Measurements from ENCODE around the gene PLAU.

The PLAU gene

GRCh38 chr10:73937333-73938043 lies 26.6 kb downstream of the PLAU start:
- Histone ChIP-seq H3K4me3 (ENCODE audit: low read length) (no peak overlapping the region), H3K27me3 (replicated peaks; ENCODE audit: insufficient read depth, low read length) (no peaks in the 10 kb centered on the region), H3K79me2 (ENCODE audit: low read length) (no peaks in the 10 kb centered on the region), H3K36me3 (replicated peaks; ENCODE audit: insufficient read depth, low read length) (no peaks in the 10 kb centered on the region), H3K9ac (ENCODE audit: low read length) (no peak overlapping the region), H2AFZ (ENCODE audit: low read length) (no peak overlapping the region), H3K4me2 (ENCODE audit: low read depth, low read length) (no peak overlapping the region), H4K20me1 (ENCODE audit: insufficient read depth, low read length) (no peaks in the 10 kb centered on the region), H3K27ac (ENCODE audit: low read length) (no peak overlapping the region), H3K9me3 (replicated peaks; ENCODE audit: insufficient read depth, low read length) (no peaks in the 10 kb centered on the region), H3F3A (ENCODE audit: insufficient read depth, low read length) (0 out of 2 replicates have a peak, but pooled peaks cover 4% of the 10 kb centered on the region), H3K9me2 (replicated peaks; ENCODE audit: insufficient read depth, low read length) (no peaks in the 10 kb centered on the region), H3K4me1 (ENCODE audit: low read length) (peaks cover 6% of the 10 kb centered on the region)
- no peak for DNase-seq
- TF ChIP-seq EZH2 (optimal IDR thresholded peaks at IDR 0.05; ENCODE audit: low read depth, low read length) (no peak), EZH2phosphoT487 (IDR thresholded peaks at IDR 0.05; ENCODE audit: low read length) (no peak), CTCF (IDR thresholded peaks at IDR 0.05; ENCODE audit: low read length) (no peak)

GRCh38 chr10:73940634-73941221 lies 29.8 kb downstream of the PLAU start:
- H3K4me1 ChIP-seq (ENCODE audit: low read length) = no peaks in the 10 kb centered on the region
- no peaks in the 10 kb centered on the region for H3F3A ChIP-seq (ENCODE audit: insufficient read depth, low read length)
- H3K9me3 ChIP-seq (replicated peaks; ENCODE audit: insufficient read depth, low read length) = no peaks in the 10 kb centered on the region
- H4K20me1 ChIP-seq (ENCODE audit: insufficient read depth, low read length) = no peaks in the 10 kb centered on the region
- peak overlapping the region; percentile 53 for H3K4me3 ChIP-seq (ENCODE audit: low read length)
- peak overlapping the region; percentile 57 for H3K4me2 ChIP-seq (ENCODE audit: low read depth, low read length)
- H3K79me2 ChIP-seq (ENCODE audit: low read length) = no peaks in the 10 kb centered on the region
- no peak overlapping the region for H3K27ac ChIP-seq (ENCODE audit: low read length)
- H3K9ac ChIP-seq (ENCODE audit: low read length) = peak overlapping the region; percentile 42; the same call in 1 of the 2 replicates
- no peaks in the 10 kb centered on the region for H3K36me3 ChIP-seq (replicated peaks; ENCODE audit: insufficient read depth, low read length)
- no peaks in the 10 kb centered on the region for H3K9me2 ChIP-seq (replicated peaks; ENCODE audit: insufficient read depth, low read length)
- DNase-seq = peak; percentile 69
- H3K27me3 ChIP-seq (replicated peaks; ENCODE audit: insufficient read depth, low read length) = no peaks in the 10 kb centered on the region
- TF ChIP-seq EZH2 (optimal IDR thresholded peaks at IDR 0.05; ENCODE audit: low read depth, low read length) (no peak), CTCF (IDR thresholded peaks at IDR 0.05; ENCODE audit: low read length) (peak; percentile 95)
- H2AFZ ChIP-seq (ENCODE audit: low read length) = peak overlapping the region; percentile 59

GRCh38 chr10:73941300-73941699 lies 30.4 kb downstream of the PLAU start:
- Histone ChIP-seq H3K4me1 (ENCODE audit: low read length) (no peaks in the 10 kb centered on the region), H3K4me2 (ENCODE audit: low read depth, low read length) (no peak overlapping the region), H2AFZ (ENCODE audit: low read length) (no peak overlapping the region), H3K9ac (ENCODE audit: low read length) (no peak overlapping the region), H3K27ac (ENCODE audit: low read length) (no peak overlapping the region), H3K36me3 (replicated peaks; ENCODE audit: insufficient read depth, low read length) (no peaks in the 10 kb centered on the region), H3K27me3 (replicated peaks; ENCODE audit: insufficient read depth, low read length) (no peaks in the 10 kb centered on the region), H4K20me1 (ENCODE audit: insufficient read depth, low read length) (no peaks in the 10 kb centered on the region), H3K79me2 (ENCODE audit: low read length) (no peaks in the 10 kb centered on the region), H3K4me3 (ENCODE audit: low read length) (no peak overlapping the region), H3K9me3 (replicated peaks; ENCODE audit: insufficient read depth, low read length) (no peaks in the 10 kb centered on the region), H3F3A (ENCODE audit: insufficient read depth, low read length) (no peaks in the 10 kb centered on the region), H3K9me2 (replicated peaks; ENCODE audit: insufficient read depth, low read length) (no peaks in the 10 kb centered on the region)
- no peak for TF ChIP-seq EZH2 (optimal IDR thresholded peaks at IDR 0.05; ENCODE audit: low read depth, low read length)
- TF ChIP-seq EZH2phosphoT487 (IDR thresholded peaks at IDR 0.05; ENCODE audit: low read length) = no peak
- no peak for TF ChIP-seq CTCF (IDR thresholded peaks at IDR 0.05; ENCODE audit: low read length)
- no peak for DNase-seq

Data from MM.1S (cell line).